Motor neuron (in vitro differentiated cells): ENCODE data around the gene CNTNAP5. TPM values are rescaled to one million over a fixed set of nuclear protein-coding genes. Genes with fewer than 3 reads are reported as not detected.
A peak's percentile ranks its signal among the peaks of the same experiment; 100 is the strongest.
"Not testable (repeated sequence)": the region's sequence is repeated elsewhere in the genome, so short reads cannot be mapped to it uniquely, and the experiment has no call there.

Source experiments
- ATAC-seq, 8 experiments: fragments of 200-7000 bp; cut with Tn5 transposase; replicated peaks in 6 of 8; 2 replicates each; pipeline ENCODE4 v1.8.0; 2021; ENCODE audit warnings: mild to moderate bottlenecking in 8 of 8, moderate library complexity in 8 of 8
- H3K27ac ChIP-seq, 2 donors: fragments of 250-450 bp; sonication (Bioruptor Pico); 2 replicates each; pipeline ENCODE4 v1.9.0; 2021; ENCODE audit warnings: antibody characterized with exemption in 2 of 2, mild to moderate bottlenecking in 2 of 2, moderate library complexity in 1 of 2
- H3K4me1 ChIP-seq, 2 donors: fragments of 250-450 bp; sonication (Bioruptor Pico); replicated peaks in 1 of 2; 2 replicates each; pipeline ENCODE4 v1.6.1; 2021; ENCODE audit warnings: antibody characterized with exemption in 2 of 2, mild to moderate bottlenecking in 2 of 2, moderate library complexity in 1 of 2
- H3K4me3 ChIP-seq, 5 donors: fragments of 250-450 bp; sonication (Bioruptor Pico); 2 replicates each; pipeline ENCODE4 v1.9.0; 2021; ENCODE audit warnings: antibody characterized with exemption in 5 of 5, mild to moderate bottlenecking in 5 of 5, moderate library complexity in 4 of 5
- WGBS, 10 experiments: fragments of 450-650 bp; shearing (Covaris generic); methylation state at CpG; one replicate each; pipeline ENCODE4 v1.0.0; 2022; 5-methylcytosine and 5-hydroxymethylcytosine counted together
- in situ Hi-C, 9 experiments: fragments of 400-800 bp; cut with MboI; loops; one replicate each; pipeline ENCODE4 v1.15.0; 2021; ENCODE audit warnings: low sequenced_read_pairs in 9 of 9, low pct_unique_long_range_greater_than_20kb in 2 of 9; ENCODE audit not compliant: unreplicated experiment in 9 of 9
- total RNA-seq, 8 experiments: library from RNA; unstranded; fragments of 300-600 nt; gene quantifications; 2 replicates each; pipeline versions ENCODE4 v1.2.3 to v1.2.4, GENCODE V29; 2022

CNTNAP5 gene
- total RNA-seq, 8 experiments from 2014 or later: 0.28 to 12.6 (median 8.7) TPM; not detected in 2

DNA sequence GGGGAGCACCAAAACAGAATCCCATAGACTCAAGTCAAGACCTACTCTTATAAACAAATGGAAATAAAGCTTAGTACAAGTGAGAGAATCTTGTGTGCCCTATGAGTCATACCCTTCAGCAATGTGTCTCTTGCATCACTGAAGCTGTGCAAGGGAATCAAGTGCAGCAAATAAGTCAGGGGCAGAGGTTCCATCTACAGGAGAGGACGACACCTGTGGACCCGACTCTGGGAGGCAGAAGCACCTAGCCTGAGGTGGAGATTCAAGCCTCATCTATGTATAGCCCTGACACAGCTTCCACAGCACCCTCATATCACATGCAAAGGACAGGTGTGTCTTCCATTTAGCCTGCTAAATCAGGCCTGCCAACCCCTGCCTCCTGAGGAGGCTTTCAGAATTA lies 298.2 kb downstream of the CNTNAP5 start:
- Histone ChIP-seq H3K4me1 (peaks cover 15 to 16% of the 10 kb centered on the region in 2 donors), H3K27ac (no peak overlapping the region), H3K4me3 (no peak overlapping the region)
- peak in 6 of 8 experiments; percentile 31 to 82 (median 68) for ATAC-seq
- in situ Hi-C loops: no loop called here
- WGBS, 10 experiments: 0 to 100% (median 14%) methylated on average over 1 to 2 of the region's 2 CpGs; no CpG with 5 or more reads in 7 of the 10 experiments

DNA sequence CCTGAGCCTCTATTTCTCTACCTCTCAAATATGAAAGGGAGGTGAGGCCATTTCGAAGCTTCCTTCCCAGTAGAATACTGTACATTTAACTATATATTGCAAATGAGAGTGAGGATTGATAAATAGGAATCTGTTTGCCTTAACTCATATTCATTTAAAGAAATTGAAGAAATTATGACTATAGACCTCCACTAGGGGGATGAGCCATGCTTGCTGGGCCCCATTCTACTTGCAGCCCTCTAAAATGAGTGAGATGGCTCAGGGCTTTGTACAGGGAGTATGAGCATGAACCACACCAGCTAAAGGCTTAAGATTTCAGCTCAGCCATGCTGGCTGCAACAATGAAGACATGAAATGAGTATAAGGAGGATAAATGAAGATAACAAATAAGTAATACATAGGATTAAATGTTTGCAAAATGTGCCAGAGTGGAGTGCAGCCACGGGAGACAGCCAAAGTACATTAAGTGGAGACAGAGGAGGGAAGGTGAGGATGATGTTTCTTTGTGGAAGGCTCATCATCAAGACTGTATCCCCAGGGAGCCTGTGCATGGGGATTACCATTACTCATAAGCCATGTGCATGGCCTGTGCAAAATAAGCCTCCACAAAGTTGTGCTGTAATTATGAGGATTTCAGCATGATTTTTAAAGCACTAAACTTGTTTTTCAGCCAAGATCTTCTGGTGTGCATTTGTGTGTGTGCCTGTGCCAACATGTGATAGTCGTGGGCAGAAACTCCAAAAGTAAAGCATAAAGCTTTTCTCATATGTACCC lies 300.8 kb downstream of the CNTNAP5 start:
- ATAC-seq: no peak

DNA sequence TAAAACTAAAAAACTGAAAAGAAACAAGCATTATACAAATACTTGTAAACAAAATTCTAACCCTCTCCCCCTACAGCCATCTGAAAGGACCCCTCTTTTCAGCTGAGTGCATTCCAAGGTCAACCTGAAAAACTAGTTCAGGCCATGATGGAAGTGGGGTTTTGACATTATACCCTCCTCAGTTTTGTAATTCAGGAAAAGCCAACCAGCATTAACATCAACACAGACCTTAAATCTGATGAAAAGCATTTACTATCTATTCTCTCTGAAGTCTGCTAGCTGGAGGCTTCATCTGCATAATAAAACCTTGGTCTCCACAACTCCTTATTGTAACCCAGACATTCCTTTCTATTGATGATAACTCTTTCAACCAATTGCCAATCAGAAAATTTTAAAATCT lies 302.2 kb downstream of the CNTNAP5 start:
- Histone ChIP-seq H3K27ac (no peak overlapping the region), H3K4me3 (no peak overlapping the region), H3K4me1 (peaks cover 11 to 15% of the 10 kb centered on the region in 2 donors)
- no peak for ATAC-seq
- in situ Hi-C loops: no loop called here

More for the DNA sequence above, 300.8 kb downstream of the CNTNAP5 start:
- in situ Hi-C loops: no loop called here
- Histone ChIP-seq H3K27ac (no peak overlapping the region), H3K4me1 (peaks cover 11 to 18% of the 10 kb centered on the region in 2 donors), H3K4me3 (no peak overlapping the region)
- 0 to 87% (median 35%) methylated on average over 1 to 3 of the region's 3 CpGs; no CpG with 5 or more reads in 2 of the 10 experiments for WGBS, 10 experiments

DNA sequence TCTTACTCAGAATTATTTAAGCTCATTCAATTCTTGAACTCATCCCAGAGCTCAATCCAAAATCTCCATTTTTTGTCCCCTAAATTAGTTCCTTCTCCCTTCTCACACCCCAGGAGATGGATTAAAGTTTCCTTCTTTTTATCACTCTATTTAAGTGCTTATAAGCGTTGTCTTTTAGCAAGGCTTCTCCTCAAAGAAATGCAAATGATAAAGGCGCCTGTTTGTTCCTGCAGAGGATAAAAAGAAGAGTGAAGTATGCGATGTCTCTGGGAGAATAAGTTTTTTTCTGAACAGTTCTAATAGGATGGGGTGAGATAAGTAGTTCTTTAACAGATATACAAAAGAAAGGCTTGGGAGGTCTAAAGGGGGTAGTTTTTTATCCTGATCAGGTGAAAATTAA lies 303.3 kb downstream of the CNTNAP5 start:
- peaks cover 11 to 15% of the 10 kb centered on the region in 2 donors for H3K4me1 ChIP-seq
- H3K4me3 ChIP-seq: no peak overlapping the region
- in situ Hi-C loops: no loop called here
- 0 to 31% (median 17%) methylated on average over 2 to 3 of the region's 3 CpGs for WGBS, 10 experiments
- no peak for ATAC-seq
- H3K27ac ChIP-seq: no peak overlapping the region

DNA sequence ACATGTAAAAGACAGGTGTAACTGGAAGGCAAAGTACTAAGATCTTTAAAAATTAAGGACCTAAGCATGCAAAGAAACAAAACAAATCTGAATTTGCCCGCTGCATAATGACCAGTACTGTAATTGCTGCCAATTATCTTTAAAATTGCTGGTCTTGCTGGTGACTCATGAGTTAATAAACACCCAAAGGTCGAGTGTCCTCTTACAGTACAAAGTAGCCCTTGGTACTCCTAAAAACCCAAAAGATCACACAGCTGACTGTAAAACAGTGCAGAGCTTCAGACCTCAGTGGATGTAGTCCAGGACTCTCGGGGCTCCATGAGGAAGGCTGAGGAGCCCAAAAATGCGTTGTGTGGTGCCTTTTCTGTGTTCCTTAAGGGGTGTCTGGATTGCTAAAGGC lies 308.7 kb downstream of the CNTNAP5 start:
- no peak overlapping the region for H3K27ac ChIP-seq
- in situ Hi-C loops: no loop called here
- peaks cover 2% of the 10 kb centered on the region in 2 donors for H3K4me1 ChIP-seq
- ATAC-seq: no peak
- WGBS, 10 experiments: 2 to 100% (median 50%) methylated on average over 1 to 4 of the region's 4 CpGs; no CpG with 5 or more reads in 1 of the 10 experiments
- H3K4me3 ChIP-seq: no peak overlapping the region

DNA sequence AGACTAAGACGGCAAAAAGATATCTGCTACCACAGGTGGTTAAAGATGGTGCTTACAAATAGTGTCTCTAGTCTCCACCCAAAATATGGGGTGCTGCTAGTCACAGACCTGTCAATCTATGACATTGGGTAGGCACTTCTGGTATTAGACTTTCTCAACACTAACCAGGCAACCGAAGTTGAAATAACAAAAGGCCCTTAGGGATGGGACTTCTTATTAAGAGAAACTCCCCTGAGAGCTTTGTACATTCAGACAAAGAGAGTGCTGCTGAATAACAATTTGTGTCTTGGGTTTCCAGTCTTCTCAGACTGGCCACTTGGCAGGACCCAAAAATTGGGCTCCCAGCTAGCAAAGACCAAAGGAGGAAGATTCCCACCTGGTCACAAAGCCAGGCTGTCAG lies 310.0 kb downstream of the CNTNAP5 start:
- H3K4me1 ChIP-seq: no peaks in the 10 kb centered on the region

DNA sequence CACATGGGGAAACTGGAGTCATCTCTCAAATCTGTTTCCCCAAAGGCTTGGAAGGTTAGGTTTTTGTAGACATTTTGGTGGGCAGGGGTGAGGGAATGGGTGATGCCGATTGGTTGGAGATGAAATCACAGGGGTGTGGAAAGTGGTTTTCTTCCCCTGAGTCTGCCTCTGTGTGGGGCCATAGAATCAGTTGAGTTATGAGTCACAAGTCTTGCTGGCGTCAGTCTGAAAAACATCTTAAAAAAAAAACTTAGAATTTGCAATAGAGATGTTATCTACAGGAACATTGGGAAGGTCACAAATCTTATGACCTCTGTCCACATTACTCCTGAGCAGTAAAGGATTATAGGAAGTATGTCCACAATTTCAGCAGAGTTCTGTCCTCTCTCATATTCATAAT lies 314.6 kb downstream of the CNTNAP5 start:
- H3K27ac ChIP-seq: no peak overlapping the region
- in situ Hi-C loops: no loop called here
- ATAC-seq: no peak
- no peak overlapping the region for H3K4me3 ChIP-seq
- WGBS, 10 experiments: 0 to 100% (median 62%) methylated on average over 1 to 2 of the region's 2 CpGs; no CpG with 5 or more reads in 4 of the 10 experiments
- no peaks in the 10 kb centered on the region for H3K4me1 ChIP-seq

More for the DNA sequence above, 310.0 kb downstream of the CNTNAP5 start:
- H3K4me3 ChIP-seq: no peak overlapping the region
- in situ Hi-C loops: no loop called here
- no peak overlapping the region for H3K27ac ChIP-seq
- 0 to 67% (median 38%) methylated on average over 1 to 2 of the region's 2 CpGs; no CpG with 5 or more reads in 2 of the 10 experiments for WGBS, 10 experiments
- no peak for ATAC-seq

DNA sequence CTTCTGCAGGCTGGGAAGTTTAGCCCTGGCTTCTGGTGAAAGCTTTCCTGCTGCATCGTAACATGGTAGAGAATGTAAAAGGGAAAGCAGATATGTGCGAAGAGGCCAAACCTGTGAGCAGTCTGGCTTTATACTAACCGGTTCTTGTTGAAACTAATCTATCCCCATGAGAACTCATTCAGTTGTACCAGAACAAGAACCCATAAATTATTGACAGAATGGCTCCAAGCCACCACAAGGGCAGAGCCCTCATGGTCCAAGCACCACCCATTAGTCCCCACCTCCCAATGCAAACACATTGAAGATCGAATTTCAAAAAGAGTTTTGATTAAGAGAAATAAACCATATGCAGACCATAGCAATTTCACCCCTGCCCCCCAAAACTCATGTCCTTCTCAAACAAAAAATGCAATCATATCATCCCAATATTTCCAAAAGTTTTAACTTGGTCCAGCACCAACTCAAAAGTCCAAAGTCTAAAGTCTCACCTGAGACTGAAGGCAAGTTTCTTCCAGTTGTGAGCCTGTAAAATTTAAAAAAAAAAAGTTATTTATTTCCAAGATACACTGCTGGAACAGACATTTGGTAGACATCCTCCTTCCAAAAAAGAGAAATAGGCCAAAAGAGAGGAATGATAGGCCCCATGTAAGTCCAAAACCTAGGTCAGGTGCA lies 318.9 kb downstream of the CNTNAP5 start:
- ATAC-seq: no peak
- H3K27ac ChIP-seq: no peak overlapping the region
- WGBS, 10 experiments: 0 to 100% (median 73%) methylated on average over 1 to 4 of the region's 4 CpGs; no CpG with 5 or more reads in 3 of the 10 experiments
- H3K4me3 ChIP-seq: no peak overlapping the region
- no peaks in the 10 kb centered on the region for H3K4me1 ChIP-seq
- in situ Hi-C loops: no loop called here

DNA sequence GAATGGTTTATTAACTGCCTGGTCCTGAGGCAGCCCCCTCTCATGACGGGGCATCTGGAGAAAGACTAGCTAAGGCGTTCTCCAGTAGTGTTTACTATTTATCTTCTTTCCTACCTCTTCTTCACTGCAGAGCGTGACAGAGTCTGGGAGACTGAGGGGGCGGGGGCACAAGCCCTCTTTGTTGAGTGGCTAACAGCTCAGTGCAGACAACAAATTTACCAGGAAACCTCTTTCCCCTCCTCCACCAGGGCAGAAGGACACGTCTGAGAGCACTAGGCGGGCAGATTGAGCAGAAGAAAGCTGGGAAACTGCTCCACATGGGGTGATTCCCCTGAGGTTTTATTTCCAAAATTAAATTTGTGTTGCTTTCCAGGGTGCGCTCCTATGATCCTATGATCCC lies 322.1 kb downstream of the CNTNAP5 start:
- in situ Hi-C loops: no loop called here
- WGBS, 10 experiments: 0 to 100% (median 27%) methylated on average over 1 to 5 of the region's 7 CpGs; no CpG with 5 or more reads in 3 of the 10 experiments
- Histone ChIP-seq H3K4me1 (no peaks in the 10 kb centered on the region), H3K4me3 (no peak overlapping the region), H3K27ac (no peak overlapping the region)
- no peak for ATAC-seq

DNA sequence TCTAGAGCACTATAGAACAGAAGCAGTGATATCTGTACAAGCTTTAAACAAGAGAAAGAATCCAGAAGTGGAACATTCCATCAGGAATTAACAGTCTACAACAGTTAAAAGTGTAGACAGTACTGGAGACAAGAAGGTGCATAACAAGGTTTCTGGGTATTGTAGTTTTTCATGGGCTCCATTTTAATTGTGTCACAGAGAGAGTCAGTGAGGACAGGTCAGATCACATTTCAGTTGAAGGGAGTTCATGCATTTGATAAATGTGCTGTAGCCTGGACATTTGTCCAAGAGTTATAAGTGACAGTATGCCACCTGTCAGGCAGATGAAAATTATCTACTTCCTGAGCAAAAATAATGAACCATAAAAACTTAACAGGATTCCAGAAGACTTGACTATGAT lies 328.6 kb downstream of the CNTNAP5 start:
- Histone ChIP-seq H3K4me3 (no peak overlapping the region), H3K4me1 (peaks cover 4 to 8% of the 10 kb centered on the region in 2 donors), H3K27ac (no peak overlapping the region)
- ATAC-seq: no peak
- in situ Hi-C loops: no loop called here

DNA sequence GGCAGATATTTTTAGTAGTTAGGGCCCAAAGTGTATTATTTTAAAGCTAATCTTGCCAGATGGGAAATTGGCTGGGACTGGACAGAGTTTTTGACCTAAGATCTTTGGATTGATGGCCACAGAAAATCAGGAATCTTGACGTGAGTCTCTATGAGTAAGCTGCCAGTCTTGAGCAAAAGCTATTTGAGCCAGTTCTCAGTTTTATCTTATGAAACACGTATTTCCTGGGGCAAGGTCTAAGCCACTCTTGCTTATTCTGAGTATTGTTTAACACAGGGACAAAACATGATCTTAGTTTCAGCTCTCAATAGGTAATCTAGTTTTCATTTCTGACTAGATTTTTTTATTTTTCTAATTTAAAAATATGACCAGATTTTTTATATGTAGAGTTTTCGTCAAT lies 329.4 kb downstream of the CNTNAP5 start:
- in situ Hi-C loops: no loop called here
- no peak overlapping the region for H3K4me3 ChIP-seq
- WGBS, 10 experiments: 0 to 100% (median 89%) methylated on average over 1 to 3 of the region's 3 CpGs

DNA sequence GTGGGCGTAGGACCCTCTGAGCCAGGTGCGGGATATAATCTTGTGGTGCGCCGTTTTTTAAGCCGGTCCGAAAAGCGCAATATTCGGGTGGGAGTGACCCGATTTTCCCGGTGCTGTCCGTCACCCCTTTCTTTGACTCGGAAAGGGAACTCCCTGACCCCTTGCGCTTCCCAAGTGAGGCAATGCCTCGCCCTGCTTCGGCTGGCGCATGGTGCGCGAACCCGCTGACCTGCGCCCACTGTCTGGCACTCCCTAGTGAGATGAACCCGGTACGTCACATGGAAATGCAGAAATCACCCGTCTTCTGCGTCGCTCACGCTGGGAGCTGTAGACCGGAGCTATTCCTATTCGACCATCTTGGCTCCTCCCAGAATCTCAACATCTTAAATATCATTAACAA lies 336.9 kb downstream of the CNTNAP5 start:
- in situ Hi-C loops, ATAC-seq, H3K4me3 ChIP-seq, H3K27ac ChIP-seq, H3K4me1 ChIP-seq: not testable (repeated sequence)
- WGBS, 10 experiments: 70 to 93% (median 75%) methylated on average over 2 to 11 of the region's 28 CpGs; no CpG with 5 or more reads in 4 of the 10 experiments

More for the DNA sequence above, 329.4 kb downstream of the CNTNAP5 start:
- H3K4me1 ChIP-seq: peaks cover 4 to 8% of the 10 kb centered on the region in 2 donors
- ATAC-seq: no peak
- no peak overlapping the region for H3K27ac ChIP-seq

DNA sequence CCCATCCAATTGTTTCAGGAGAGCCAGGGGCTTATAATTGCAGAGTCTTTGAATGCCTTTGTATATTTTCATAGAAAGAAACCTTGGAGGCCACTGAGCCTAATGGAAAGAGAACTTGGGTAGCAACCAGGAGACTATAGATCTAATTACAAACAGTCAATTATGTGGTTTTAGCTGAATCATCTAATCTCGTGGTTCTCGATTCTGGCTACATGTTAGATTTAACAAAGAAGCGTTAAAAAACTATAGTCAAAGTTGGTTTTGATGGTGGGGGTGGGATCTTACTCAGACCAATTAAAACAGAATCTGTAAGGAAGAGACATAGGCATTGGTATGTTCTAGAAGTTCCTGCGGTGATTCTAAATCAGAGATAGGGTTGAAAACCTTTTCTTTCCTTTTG lies 344.1 kb downstream of the CNTNAP5 start:
- ATAC-seq: no peak
- Histone ChIP-seq H3K4me1 (no peaks in the 10 kb centered on the region), H3K4me3 (no peak overlapping the region), H3K27ac (no peak overlapping the region)
- 14 to 100% (median 65%) methylated on average over 1 to 4 of the region's 4 CpGs for WGBS, 10 experiments
- in situ Hi-C loops: no loop called here
